Measurements from ENCODE around the gene NRM. TPM values are rescaled to one million over a fixed set of nuclear protein-coding genes. Genes with fewer than 3 reads are reported as not detected.

The NRM gene
- total and polyA plus RNA-seq, 2 of the 13 experiments (the other 11 are each of a cell fraction or from before 2014, with no cell fraction given) = 12.5 to 16.0 TPM

- peak; percentile 82 for TF ChIP-seq KDM3A (CRISPR knock-in tag; IDR thresholded peaks at IDR 0.05; ENCODE audit: low read depth)
- TF ChIP-seq ZNF883 (CRISPR knock-in tag; IDR thresholded peaks at IDR 0.05; ENCODE audit: not compliant biosample characterization) = peak; percentile 72
- TF ChIP-seq, protein P1, sequence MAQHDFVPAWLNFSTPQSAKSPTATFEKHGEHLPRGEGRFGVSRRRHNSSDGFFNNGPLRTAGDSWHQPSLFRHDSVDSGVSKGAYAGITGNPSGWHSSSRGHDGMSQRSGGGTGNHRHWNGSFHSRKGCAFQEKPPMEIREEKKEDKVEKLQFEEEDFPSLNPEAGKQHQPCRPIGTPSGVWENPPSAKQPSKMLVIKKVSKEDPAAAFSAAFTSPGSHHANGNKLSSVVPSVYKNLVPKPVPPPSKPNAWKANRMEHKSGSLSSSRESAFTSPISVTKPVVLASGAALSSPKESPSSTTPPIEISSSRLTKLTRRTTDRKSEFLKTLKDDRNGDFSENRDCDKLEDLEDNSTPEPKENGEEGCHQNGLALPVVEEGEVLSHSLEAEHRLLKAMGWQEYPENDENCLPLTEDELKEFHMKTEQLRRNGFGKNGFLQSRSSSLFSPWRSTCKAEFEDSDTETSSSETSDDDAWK (CRISPR knock-in tag; IDR thresholded peaks at IDR 0.05) = no peak
- TF ChIP-seq TGIF2 (CRISPR knock-in tag; IDR thresholded peaks at IDR 0.05) = no peak
- TF ChIP-seq, protein P2, sequence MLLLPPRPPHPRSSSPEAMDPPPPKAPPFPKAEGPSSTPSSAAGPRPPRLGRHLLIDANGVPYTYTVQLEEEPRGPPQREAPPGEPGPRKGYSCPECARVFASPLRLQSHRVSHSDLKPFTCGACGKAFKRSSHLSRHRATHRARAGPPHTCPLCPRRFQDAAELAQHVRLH (CRISPR knock-in tag; IDR thresholded peaks at IDR 0.05; ENCODE audit: borderline replicate concordance, low read depth) = no peak
- no peak for TF ChIP-seq FOXM1 (CRISPR knock-in tag; IDR thresholded peaks at IDR 0.05)
- TF ChIP-seq ZNF10 (CRISPR knock-in tag; IDR thresholded peaks at IDR 0.05; ENCODE audit: borderline replicate concordance, low read depth) = no peak
- TF ChIP-seq BCL6 (CRISPR knock-in tag; IDR thresholded peaks at IDR 0.05) = no peak
- no peak for TF ChIP-seq ZFAT (CRISPR knock-in tag; conservative IDR thresholded peaks at IDR 0.05)
- TF ChIP-seq ZNF180 (CRISPR knock-in tag; IDR thresholded peaks at IDR 0.05; ENCODE audit: borderline replicate concordance, low read depth) = no peak
- peak; percentile 100 for TF ChIP-seq ZBTB38 (CRISPR knock-in tag; IDR thresholded peaks at IDR 0.05)
- peak; percentile 43; the same call in 1 of the 2 replicates for TF ChIP-seq TFDP1 (CRISPR knock-in tag; IDR thresholded peaks at IDR 0.05; ENCODE audit: borderline replicate concordance)
- no peak for TF ChIP-seq SIN3B (IDR thresholded peaks at IDR 0.05; ENCODE audit: low read length)
- no peak for TF ChIP-seq MAFG (CRISPR knock-in tag; IDR thresholded peaks at IDR 0.05)
- TF ChIP-seq NR0B2 (CRISPR knock-in tag; IDR thresholded peaks at IDR 0.05) = no peak
- TF ChIP-seq FUBP1 (CRISPR knock-in tag; IDR thresholded peaks at IDR 0.05; ENCODE audit: borderline replicate concordance) = no peak
- peak; percentile 73 for TF ChIP-seq SALL1 (CRISPR knock-in tag; IDR thresholded peaks at IDR 0.05)
- TF ChIP-seq ZNF232 (CRISPR knock-in tag; IDR thresholded peaks at IDR 0.05; ENCODE audit: borderline replicate concordance) = 0 out of 2 replicates have a peak, but pooled peaks have one; percentile 46
- TF ChIP-seq SCMH1 (CRISPR knock-in tag; IDR thresholded peaks at IDR 0.05; ENCODE audit: borderline replicate concordance) = no peak
- TF ChIP-seq ZNF674 (CRISPR knock-in tag; IDR thresholded peaks at IDR 0.05; ENCODE audit: low read depth) = no peak
- no peak for TF ChIP-seq SSRP1 (CRISPR knock-in tag; IDR thresholded peaks at IDR 0.05)
- no peak for TF ChIP-seq ZNF615 (CRISPR knock-in tag; IDR thresholded peaks at IDR 0.05; ENCODE audit: borderline replicate concordance)
- TF ChIP-seq HMGA1 (CRISPR knock-in tag; conservative IDR thresholded peaks at IDR 0.05) = no peak
- TF ChIP-seq E2F1 (CRISPR knock-in tag; IDR thresholded peaks at IDR 0.05) = no peak
Measured at GRCh38 chr6:30730601-30731435, 40.0 kb upstream of the NRM start (continued).

Data from HepG2 (cell line).